Upper lobe of left lung (tissue), 4 donors: ENCODE results near the gene TECPR1.

Source experiments
- POLR2A ChIP-seq, 4 donors: fragments of 450-650 bp; IDR thresholded peaks; one replicate each; pipeline ENCODE4 v1.5.1; 2016 to 2017; ENCODE audit warnings: antibody characterized with exemption in 4 of 4, mild to moderate bottlenecking in 2 of 4
- TF ChIP-seq, protein P1 (sequence below), 6 experiments: fragments of 450-650 bp in 4 of 6; fragments of 200-600 bp in 2 of 6; sonication (generic) in 2 of 6; IDR thresholded peaks; one replicate each; pipeline ENCODE4 v1.5.1; 2016 to 2019; ENCODE audit warnings: antibody characterized with exemption in 6 of 6

DNA sequence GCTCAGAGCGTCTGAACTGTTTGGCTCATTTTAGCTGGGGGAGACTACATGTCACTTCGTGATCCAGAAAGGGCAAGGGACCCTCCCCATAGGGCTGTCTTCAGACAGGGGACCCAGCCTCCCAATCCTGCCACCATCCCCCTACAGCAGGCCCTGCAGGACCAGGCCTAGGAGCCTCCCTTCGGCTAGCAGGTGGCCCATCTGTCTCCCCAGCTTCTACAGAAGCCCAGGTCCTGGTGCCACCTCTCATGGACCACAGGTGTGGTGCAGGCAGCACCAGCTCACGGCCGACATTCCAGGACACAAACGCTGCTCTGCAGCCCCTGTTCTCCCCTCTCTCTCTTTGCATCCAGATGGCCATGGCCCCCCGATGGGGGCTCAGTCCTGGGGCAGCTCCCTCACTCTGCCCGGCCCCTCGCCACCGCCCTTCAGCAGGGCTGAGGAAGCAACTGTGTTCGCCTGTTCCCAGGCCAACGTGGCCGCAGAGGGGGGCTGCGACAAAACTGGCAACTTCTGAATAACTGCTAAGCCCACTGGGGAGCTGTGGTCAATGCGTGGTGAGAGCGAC, 10.3 kb downstream of the TECPR1 start:
- TF ChIP-seq, protein P1, sequence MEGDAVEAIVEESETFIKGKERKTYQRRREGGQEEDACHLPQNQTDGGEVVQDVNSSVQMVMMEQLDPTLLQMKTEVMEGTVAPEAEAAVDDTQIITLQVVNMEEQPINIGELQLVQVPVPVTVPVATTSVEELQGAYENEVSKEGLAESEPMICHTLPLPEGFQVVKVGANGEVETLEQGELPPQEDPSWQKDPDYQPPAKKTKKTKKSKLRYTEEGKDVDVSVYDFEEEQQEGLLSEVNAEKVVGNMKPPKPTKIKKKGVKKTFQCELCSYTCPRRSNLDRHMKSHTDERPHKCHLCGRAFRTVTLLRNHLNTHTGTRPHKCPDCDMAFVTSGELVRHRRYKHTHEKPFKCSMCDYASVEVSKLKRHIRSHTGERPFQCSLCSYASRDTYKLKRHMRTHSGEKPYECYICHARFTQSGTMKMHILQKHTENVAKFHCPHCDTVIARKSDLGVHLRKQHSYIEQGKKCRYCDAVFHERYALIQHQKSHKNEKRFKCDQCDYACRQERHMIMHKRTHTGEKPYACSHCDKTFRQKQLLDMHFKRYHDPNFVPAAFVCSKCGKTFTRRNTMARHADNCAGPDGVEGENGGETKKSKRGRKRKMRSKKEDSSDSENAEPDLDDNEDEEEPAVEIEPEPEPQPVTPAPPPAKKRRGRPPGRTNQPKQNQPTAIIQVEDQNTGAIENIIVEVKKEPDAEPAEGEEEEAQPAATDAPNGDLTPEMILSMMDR (IDR thresholded peaks at IDR 0.05), result peak in 1 of 6 experiments; percentile 2
- TF ChIP-seq POLR2A (IDR thresholded peaks at IDR 0.05), result no peak
